Measurements from ENCODE around the gene NCK2.
"Not testable (repeated sequence)": the region's sequence is repeated elsewhere in the genome, so short reads cannot be mapped to it uniquely, and the experiment has no call there.

Gene NCK2

DNA sequence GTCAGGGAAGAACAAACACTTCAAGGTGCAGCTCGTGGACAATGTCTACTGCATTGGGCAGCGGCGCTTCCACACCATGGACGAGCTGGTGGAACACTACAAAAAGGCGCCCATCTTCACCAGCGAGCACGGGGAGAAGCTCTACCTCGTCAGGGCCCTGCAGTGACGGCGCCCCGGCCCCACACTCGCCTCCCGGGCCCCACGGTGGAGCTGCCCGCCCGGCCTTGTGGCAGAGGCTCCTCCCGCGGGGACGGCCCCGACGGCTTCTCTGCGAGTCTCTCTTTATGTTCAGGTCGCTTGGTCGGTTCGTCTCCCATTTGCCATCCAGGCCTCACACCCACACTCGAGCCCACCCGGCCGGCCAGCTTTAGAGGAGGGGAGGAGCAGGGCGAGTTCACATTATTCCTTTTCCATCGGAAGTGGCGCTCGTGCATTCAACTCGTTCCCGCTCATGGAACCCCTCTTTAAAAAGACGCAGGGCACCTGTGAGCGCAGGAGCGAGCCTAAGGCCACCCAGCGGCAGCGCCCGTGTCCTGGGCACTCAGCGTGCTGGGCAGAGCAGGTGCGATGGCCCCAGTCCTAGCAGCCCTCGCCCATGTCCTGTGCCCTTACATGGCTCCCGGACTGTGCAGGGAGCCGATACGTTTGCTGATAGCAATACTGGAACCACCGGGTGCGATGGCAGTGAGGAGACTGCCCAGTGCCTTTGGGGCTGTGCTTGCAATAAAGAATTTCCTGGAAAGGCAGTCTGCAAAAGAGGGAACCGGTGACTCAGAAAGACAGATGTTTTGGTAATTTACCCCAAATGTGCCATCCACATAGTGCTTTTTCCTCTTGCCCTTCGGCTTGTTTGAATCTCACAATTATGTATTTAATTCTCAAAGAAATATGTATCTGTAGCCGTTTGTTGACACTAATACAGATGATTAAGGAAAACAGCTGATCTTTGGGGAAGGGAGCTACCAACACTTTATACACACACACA lies 148.6 kb downstream of the NCK2 start:
- TF ChIP-seq, protein P1, sequence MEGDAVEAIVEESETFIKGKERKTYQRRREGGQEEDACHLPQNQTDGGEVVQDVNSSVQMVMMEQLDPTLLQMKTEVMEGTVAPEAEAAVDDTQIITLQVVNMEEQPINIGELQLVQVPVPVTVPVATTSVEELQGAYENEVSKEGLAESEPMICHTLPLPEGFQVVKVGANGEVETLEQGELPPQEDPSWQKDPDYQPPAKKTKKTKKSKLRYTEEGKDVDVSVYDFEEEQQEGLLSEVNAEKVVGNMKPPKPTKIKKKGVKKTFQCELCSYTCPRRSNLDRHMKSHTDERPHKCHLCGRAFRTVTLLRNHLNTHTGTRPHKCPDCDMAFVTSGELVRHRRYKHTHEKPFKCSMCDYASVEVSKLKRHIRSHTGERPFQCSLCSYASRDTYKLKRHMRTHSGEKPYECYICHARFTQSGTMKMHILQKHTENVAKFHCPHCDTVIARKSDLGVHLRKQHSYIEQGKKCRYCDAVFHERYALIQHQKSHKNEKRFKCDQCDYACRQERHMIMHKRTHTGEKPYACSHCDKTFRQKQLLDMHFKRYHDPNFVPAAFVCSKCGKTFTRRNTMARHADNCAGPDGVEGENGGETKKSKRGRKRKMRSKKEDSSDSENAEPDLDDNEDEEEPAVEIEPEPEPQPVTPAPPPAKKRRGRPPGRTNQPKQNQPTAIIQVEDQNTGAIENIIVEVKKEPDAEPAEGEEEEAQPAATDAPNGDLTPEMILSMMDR (IDR thresholded peaks at IDR 0.05; ENCODE audit: extremely low read depth, insufficient read depth, missing control alignments): no peak
- no peak for DNase-seq (ENCODE audit: low spot score)
- in situ Hi-C loops (cut with MboI; ENCODE audit: low pct_unique_long_range_greater_than_20kb, low sequenced_read_pairs, unreplicated experiment): no loop called here

DNA sequence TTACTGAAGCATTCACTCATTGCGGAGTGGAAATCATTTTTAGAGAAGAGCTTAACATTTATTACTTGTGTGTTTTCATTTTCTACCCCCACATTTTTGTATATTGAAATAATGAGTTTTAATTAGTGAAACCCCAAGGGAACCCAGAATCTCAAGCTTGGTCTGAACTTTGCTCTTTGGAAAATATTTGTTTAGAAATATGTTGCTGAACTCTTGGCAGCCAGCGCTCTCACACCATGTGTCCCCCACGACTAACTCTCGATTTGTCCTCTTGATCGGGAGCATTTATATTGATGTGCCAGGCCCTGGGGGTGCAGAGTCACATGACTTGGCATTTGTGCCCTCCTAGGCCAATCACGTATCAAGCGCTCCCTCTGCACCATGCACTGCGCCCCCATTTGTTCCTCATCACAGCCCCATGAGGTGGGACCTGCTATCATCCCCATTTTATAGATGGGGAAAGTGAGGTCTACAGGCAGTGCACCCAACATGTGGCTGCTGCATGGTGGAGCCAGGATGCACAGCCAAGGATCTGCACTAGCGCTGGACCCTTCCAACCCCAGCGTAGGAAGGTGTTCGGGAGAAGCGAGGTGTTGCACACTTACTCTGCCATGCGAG lies 149.7 kb downstream of the NCK2 start:
- TF ChIP-seq, protein P1 (IDR thresholded peaks at IDR 0.05; ENCODE audit: extremely low read depth, insufficient read depth, missing control alignments): no peak
- in situ Hi-C loops (cut with MboI; ENCODE audit: low pct_unique_long_range_greater_than_20kb, low sequenced_read_pairs, unreplicated experiment): no loop called here
- no peak for DNase-seq (ENCODE audit: low spot score)

DNA sequence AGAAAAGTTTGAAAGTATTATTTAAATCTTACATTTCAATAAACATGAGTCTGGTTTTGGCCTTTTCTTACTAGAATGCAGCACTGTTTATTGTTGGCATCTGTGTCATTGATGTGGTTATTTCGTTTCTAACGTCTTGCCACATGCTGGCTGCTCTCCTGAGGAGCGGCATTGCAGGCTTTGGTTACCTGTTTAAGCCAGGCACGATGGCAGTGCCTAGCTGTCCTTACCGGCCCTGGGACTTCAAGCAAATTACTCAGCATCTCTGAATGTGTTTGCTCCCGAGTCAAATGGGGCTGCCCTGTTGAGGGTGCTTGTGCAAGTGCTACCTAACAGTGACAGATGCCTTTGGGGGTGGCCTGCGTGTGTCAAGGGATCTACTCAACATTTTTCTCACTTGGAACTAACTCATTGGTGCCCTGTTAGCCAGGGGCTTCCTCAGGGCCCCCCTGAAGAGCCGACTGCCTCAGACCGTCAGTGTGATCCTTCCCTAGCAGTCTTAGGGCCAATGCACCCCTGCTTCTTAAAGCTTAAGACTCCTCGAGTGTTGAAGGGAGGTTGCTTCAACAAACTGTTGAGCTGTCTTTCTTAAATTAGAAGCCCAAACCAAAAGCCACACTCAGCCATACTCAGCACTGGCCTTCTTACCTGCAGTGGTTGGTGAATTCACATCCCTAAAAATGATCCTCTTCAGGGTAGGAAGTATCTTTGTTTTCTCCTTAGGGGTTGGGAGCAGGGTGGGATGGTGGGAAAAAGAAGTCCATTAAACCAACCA lies 151.5 kb downstream of the NCK2 start:
- DNase-seq (ENCODE audit: low spot score): no peak
- TF ChIP-seq, protein P1 (IDR thresholded peaks at IDR 0.05; ENCODE audit: extremely low read depth, insufficient read depth, missing control alignments): no peak
- in situ Hi-C loops (cut with MboI; ENCODE audit: low pct_unique_long_range_greater_than_20kb, low sequenced_read_pairs, unreplicated experiment): no loop called here

DNA sequence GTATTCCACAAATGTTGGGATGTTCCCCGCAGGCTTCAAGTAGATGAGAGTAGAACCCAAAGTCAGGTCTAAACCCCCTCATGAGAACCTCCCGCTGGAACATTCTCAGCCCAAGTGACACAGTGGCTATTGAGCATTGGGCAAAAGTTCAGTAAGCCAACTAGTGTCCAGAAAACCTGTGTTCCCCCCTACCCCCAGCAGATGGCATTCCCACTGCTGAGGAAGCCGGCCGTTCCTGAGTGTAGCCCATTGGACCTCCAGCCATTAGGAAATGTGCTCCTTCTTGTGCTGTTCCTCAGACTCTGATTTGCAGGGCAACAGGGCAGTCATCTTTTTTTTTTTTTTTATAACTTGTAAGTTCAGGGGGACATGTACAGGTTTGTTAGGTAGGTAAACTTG lies 152.1 kb downstream of the NCK2 start:
- DNase-seq (ENCODE audit: low spot score): no peak
- in situ Hi-C loops (cut with MboI; ENCODE audit: low pct_unique_long_range_greater_than_20kb, low sequenced_read_pairs, unreplicated experiment): no loop called here
- TF ChIP-seq, protein P1 (IDR thresholded peaks at IDR 0.05; ENCODE audit: extremely low read depth, insufficient read depth, missing control alignments): no peak

DNA sequence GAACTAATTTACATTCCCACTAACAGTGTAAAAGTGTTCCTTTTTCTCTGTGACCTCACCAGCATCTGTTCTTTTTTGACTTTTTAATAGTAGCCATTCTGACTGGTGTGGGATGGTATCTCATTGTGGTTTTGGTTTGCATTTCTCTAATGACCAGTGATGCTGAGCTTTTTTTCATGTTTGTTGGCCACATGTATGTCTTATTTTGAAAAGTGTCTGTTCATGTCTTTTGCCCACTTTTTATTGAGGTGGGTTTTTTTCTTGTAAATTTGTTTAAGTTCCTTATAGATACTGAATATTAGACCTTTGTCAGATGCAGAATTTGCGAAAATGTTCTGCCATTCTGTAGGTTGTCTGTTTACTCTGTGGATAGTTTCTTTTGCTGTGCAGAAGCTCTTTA lies 153.0 kb downstream of the NCK2 start:
- in situ Hi-C loops (cut with MboI; ENCODE audit: low pct_unique_long_range_greater_than_20kb, low sequenced_read_pairs, unreplicated experiment); DNase-seq (ENCODE audit: low spot score): not testable (repeated sequence)

DNA sequence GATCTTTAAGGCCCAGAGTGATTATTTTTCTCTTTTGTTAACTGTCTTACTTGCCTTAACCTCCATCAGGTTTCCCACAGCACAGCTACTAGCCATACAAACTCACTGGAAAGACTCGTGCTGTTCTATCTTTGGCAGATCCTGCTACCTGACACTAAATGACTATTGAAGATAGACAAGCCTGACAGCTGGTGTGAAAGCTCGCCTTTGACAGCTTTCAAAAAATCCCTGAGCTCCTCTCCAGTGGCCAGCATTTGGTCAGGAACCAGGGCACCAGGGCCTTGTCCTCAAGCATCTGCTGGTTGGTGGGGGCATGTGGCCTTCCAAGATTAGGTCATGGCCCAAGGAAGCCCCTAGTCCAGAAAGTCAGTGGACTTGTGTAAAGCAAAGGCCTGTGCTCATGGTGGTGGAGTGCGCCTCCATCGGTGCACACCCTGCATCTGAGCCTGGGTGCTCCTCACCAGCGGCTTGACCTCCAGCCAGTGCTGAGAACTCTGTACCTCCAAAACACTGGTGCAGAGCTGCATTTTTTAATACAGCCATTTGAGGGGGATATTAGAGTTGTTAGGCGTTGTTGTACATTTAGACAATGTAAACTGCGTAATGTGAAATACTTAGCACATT lies 158.5 kb downstream of the NCK2 start:
- in situ Hi-C loops (cut with MboI; ENCODE audit: low pct_unique_long_range_greater_than_20kb, low sequenced_read_pairs, unreplicated experiment): no loop called here
- TF ChIP-seq, protein P1 (IDR thresholded peaks at IDR 0.05; ENCODE audit: extremely low read depth, insufficient read depth, missing control alignments): no peak
- DNase-seq (ENCODE audit: low spot score): no peak
